WERI-Rb-1 (cell line): Measurements from ENCODE around the gene ABCB9.

Experiments
- DNase-seq: peaks from one replicate; pipeline ENCODE4 v3.0.0-alpha.2; 2020
- H3K27ac ChIP-seq: fragments of 250-450 bp; sonication (Bioruptor Pico); 2 replicates; pipeline ENCODE4 v1.5.1; 2020; ENCODE audit warnings: mild to moderate bottlenecking, moderate library complexity
- H3K27me3 ChIP-seq: fragments of 250-450 bp; sonication (Bioruptor Pico); 2 replicates; pipeline ENCODE4 v1.5.1; 2021; ENCODE audit warnings: mild to moderate bottlenecking, low read depth, moderate library complexity; ENCODE audit not compliant: insufficient read depth, severe bottlenecking
- H3K36me3 ChIP-seq: fragments of 250-450 bp; sonication (Bioruptor Pico); 2 replicates; pipeline ENCODE4 v1.5.1; 2020; ENCODE audit warnings: mild to moderate bottlenecking, moderate library complexity
- H3K4me3 ChIP-seq: 2 replicates; pipeline ENCODE4 v1.5.1; 2011; ENCODE audit warnings: low read depth, mild to moderate bottlenecking, control low read depth, low read length
- H3K9me3 ChIP-seq: fragments of 250-450 bp; sonication (Bioruptor Pico); 2 replicates; pipeline ENCODE4 v1.5.1; 2021; ENCODE audit warnings: mild to moderate bottlenecking, moderate library complexity; ENCODE audit not compliant: severe bottlenecking
- TF ChIP-seq, protein P1 (sequence below): IDR thresholded peaks from 2 replicates; pipeline ENCODE4 v1.5.1; 2011; ENCODE audit warnings: low read depth, mild to moderate bottlenecking, control low read depth, inconsistent platforms, low read length

Gene ABCB9

DNA sequence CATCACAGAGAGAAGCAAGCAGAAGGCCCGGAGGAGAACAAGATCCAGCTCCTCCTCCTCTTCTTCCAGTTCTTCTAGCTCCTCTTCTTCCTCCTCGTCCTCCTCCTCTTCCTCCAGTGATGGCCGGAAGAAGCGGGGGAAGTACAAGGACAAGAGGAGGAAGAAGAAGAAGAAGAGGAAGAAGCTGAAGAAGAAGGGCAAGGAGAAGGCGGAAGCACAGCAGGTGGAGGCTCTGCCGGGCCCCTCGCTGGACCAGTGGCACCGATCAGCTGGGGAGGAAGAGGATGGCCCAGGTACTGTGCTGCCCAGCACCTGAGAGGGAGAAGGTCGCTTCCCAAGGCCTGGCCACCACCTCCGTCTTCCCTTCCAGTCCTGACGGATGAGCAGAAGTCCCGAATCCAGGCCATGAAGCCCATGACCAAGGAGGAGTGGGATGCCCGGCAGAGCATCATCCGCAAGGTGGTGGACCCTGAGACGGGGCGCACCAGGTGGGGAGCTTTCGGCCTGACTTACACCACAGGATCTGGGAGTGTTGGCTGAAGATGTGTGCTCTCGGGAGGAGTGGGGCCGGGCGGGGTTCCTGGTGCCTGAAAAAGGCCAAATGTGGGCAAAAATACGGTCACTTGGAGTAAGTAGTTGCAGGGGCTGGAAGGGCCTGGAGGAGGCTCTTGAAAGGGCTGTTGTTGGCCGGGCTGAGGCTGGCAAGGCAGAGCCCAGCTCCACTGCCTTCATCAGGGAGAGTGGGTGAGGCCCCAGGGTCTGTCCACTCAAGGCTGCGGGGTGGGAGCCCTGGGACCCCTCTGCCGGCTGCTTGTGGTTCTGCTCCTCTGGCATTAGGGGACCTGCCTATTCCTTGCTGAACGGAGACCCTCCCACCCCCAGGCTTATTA is 15.6 kb upstream of the ABCB9 start:
- peak overlapping the region; percentile 48 for H3K4me3 ChIP-seq
- no peak overlapping the region for H3K27ac ChIP-seq
- peaks cover 31% of the 10 kb centered on the region for H3K36me3 ChIP-seq
- no peak for DNase-seq
- TF ChIP-seq, protein P1, sequence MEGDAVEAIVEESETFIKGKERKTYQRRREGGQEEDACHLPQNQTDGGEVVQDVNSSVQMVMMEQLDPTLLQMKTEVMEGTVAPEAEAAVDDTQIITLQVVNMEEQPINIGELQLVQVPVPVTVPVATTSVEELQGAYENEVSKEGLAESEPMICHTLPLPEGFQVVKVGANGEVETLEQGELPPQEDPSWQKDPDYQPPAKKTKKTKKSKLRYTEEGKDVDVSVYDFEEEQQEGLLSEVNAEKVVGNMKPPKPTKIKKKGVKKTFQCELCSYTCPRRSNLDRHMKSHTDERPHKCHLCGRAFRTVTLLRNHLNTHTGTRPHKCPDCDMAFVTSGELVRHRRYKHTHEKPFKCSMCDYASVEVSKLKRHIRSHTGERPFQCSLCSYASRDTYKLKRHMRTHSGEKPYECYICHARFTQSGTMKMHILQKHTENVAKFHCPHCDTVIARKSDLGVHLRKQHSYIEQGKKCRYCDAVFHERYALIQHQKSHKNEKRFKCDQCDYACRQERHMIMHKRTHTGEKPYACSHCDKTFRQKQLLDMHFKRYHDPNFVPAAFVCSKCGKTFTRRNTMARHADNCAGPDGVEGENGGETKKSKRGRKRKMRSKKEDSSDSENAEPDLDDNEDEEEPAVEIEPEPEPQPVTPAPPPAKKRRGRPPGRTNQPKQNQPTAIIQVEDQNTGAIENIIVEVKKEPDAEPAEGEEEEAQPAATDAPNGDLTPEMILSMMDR: no peak
- no peaks in the 10 kb centered on the region for H3K9me3 ChIP-seq
- H3K27me3 ChIP-seq: no peaks in the 10 kb centered on the region

DNA sequence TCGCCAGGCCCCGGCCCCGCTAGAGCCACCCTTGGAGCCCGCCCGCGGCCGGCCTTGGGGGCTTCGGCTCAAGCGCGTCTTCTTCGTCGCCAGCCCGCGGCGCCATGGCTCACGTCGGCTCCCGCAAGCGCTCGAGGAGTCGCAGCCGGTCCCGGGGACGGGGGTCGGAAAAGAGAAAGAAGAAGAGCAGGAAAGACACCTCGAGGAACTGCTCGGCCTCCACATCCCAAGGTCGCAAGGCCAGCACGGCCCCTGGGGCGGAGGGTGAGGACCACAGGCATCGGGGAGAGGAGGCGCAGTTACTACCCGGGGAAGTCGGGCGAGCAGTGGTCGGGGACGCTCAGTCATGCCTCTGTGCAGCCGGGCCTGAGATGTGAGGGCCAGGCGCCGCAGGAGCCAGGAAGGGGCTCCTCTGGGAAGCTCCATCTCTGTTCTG is 14.8 kb upstream of the ABCB9 start:
- H3K4me3 ChIP-seq: peak overlapping the region; percentile 48
- TF ChIP-seq, protein P1: peak; percentile 8; the same call in 1 of the 2 replicates
- no peaks in the 10 kb centered on the region for H3K9me3 ChIP-seq
- DNase-seq: no peak
- H3K36me3 ChIP-seq: peaks cover 28% of the 10 kb centered on the region
- H3K27me3 ChIP-seq: no peaks in the 10 kb centered on the region
- peak overlapping the region; percentile 74 for H3K27ac ChIP-seq

DNA sequence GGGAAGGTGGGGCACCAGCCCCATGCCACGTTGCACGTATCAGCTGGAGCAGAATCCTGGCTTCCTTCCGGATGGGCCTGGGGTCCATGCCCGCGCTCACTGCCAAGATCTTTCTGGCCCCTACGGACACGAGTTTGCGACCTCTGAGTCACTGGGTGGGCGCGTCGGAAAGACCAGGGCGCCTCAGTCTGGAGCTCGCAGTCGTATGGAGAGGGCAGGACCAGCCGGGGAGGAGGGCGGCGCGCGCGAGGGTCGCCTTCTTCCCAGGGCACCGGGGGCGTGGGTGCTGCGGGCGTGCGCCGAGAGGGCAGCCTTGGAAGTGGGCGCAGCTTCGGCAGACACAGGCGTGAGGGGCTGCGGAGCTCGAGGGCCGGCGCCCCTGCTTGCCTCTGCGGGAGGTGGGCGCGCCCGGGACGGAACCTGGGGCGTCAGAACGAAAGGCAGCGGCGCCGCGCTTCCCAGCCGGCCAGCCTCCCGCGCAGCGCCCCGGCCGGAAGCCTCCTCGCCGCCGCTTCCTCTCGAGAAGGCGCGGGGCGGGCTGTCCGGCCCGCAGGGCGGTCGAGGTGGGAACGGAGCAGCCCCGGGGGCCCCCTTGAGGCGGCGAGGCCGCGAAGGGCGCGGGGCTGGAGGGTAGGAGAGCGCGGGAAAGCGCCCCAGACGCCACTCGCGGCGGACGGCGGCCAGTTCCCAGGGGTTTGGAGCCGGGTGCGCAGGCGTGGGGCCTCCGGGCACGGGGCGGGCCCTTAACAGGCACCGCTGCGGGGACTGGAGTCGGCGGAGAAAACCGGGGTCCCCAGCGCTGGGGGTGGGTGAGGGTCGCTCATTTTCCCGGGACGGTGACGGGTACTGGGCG is 14.1 kb upstream of the ABCB9 start, which contains the start of gene ARL6IP4:
Gene ARL6IP4, plus strand, starts transcription at position 499 of the 853 bp plus-strand sequence. CDS start 459 bp downstream, outside the sequence.
- Histone ChIP-seq H3K36me3 (peaks cover 28% of the 10 kb centered on the region), H3K27ac (peak within 1 kb of the TSS; percentile 74), H3K27me3 (no peaks in the 10 kb centered on the region), H3K9me3 (no peaks in the 10 kb centered on the region), H3K4me3 (peak within 1 kb of the TSS; percentile 48)
- DNase-seq: peak; percentile 54
- TF ChIP-seq, protein P1: no peak

DNA sequence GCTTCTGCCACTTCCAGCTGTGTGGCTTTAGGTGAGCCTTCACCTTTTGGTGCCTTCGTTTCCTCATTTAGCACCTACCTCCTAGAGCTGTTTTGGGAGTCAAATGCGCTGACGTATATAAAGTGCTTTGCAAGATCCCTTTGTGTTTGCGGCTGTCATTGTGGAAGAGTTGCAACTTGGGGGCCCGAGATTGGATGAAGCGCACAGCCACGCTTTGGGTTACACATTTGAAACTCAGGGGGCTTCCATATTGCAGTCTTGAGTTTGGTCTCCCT is 13.6 kb upstream of the ABCB9 start:
- Histone ChIP-seq H3K27ac (peak overlapping the region; percentile 74), H3K4me3 (peak overlapping the region; percentile 48), H3K36me3 (peaks cover 28% of the 10 kb centered on the region), H3K9me3 (no peaks in the 10 kb centered on the region), H3K27me3 (no peaks in the 10 kb centered on the region)
- TF ChIP-seq, protein P1: no peak
- no peak for DNase-seq

DNA sequence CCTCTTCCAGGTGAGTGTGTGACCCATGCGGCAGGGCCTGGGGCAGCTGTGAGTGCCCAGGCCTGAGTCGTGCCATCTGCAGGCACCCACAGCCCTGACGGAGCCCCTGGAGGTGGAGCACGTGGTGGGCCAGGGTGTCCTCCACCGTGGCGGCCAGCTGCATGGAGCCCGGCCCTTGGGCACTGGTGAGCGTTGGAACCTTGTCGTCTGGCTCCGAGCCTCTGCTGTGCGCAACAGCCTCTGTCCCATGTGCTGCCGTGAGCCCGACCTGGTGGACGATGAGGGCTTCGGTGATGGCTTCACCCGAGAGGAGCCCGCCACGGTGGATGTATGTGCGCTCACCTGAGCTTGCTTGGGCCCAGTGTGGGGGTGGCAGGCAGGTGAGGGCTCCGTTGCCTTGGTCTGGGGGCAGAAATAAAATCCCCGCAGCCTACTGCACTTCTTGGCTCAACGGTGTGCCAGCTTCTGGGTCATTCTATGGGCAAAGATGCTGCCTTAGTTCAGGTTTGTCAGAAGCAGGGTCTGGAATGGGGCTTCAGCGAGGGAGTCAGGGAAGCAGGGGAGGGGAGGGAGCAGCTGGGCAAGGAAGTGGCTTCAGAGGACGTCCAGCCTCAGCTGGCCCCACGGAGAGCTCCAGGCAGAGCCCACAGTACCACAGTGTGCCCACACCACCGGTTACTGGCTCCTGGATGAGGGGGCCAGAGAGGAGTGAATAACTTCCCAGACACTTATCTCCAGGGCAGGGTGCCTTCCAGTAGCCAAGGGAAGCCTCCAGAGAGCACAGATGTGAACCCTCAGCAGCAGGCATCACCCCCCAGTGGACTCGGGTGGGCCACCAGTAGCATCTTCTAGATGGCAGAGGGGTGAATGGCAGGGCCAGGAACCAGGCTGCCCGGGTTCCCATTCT is 13.0 kb upstream of the ABCB9 start:
- Histone ChIP-seq H3K27ac (no peak overlapping the region), H3K9me3 (no peaks in the 10 kb centered on the region), H3K36me3 (peaks cover 28% of the 10 kb centered on the region), H3K27me3 (no peaks in the 10 kb centered on the region), H3K4me3 (peak overlapping the region; percentile 48)
- no peak for DNase-seq
- TF ChIP-seq, protein P1: no peak
